Upper lobe of left lung (tissue), 6 donors: ENCODE results near the gene TTLL12. TPM values are rescaled to one million over a fixed set of nuclear protein-coding genes. Genes with fewer than 3 reads are reported as not detected.

ENCODE experiments used
- ATAC-seq, 2 donors: fragments of 200-7000 bp; cut with Tn5 transposase; one replicate each; pipeline ENCODE4 v1.9.1; 2022; ENCODE audit warnings: mild to moderate bottlenecking in 2 of 2, moderate library complexity in 2 of 2; ENCODE audit not compliant: low FRiP score in 2 of 2
- DNase-seq, 2 donors: peaks; one replicate each; pipeline ENCODE4 v3.0.0-alpha.2; 2019 to 2020
- H3K27ac ChIP-seq, 4 donors: fragments of 200-600 bp; sonication (generic); one replicate each; pipeline ENCODE4 v1.5.1; 2016 to 2019
- H3K27me3 ChIP-seq, 4 donors: fragments of 200-600 bp; sonication (generic); one replicate each; pipeline ENCODE4 v1.5.1; 2017 to 2019
- H3K36me3 ChIP-seq, 4 donors: fragments of 200-600 bp; sonication (generic); one replicate each; pipeline ENCODE4 v1.5.1; 2016 to 2019
- H3K4me1 ChIP-seq, 4 donors: fragments of 200-600 bp; sonication (generic); one replicate each; pipeline ENCODE4 v1.5.1; 2018 to 2019
- H3K4me3 ChIP-seq, 4 donors: fragments of 200-600 bp; sonication (generic); one replicate each; pipeline ENCODE4 v1.5.1; 2017 to 2019; ENCODE audit warnings: mild to moderate bottlenecking in 2 of 4, moderate library complexity in 1 of 4
- H3K9me3 ChIP-seq, 4 donors: fragments of 200-600 bp; sonication (generic); one replicate each; pipeline ENCODE4 v1.5.1; 2018 to 2019
- CTCF ChIP-seq, 6 experiments: fragments of 450-650 bp in 4 of 6; fragments of 200-600 bp in 2 of 6; sonication (generic) in 2 of 6; IDR thresholded peaks; one replicate each; pipeline ENCODE4 v1.5.1; 2016 to 2019; ENCODE audit warnings: antibody characterized with exemption in 6 of 6
- EP300 ChIP-seq, 4 donors: sonication (generic); formaldehyde crosslinking; IDR thresholded peaks; one replicate each; pipeline ENCODE4 v1.5.1; 2017; ENCODE audit warnings: antibody characterized with exemption in 4 of 4, control low read depth in 2 of 4
- POLR2A ChIP-seq, 4 donors: fragments of 450-650 bp; IDR thresholded peaks; one replicate each; pipeline ENCODE4 v1.5.1; 2016 to 2017; ENCODE audit warnings: antibody characterized with exemption in 4 of 4, mild to moderate bottlenecking in 2 of 4
- POLR2AphosphoS5 ChIP-seq, 2 donors: sonication (generic); formaldehyde crosslinking; IDR thresholded peaks; one replicate each; pipeline ENCODE4 v1.5.1; 2017; ENCODE audit warnings: antibody characterized with exemption in 2 of 2
- WGBS, 2 donors: methylation state at CpG; one replicate each; pipeline ENCODE4 v1.1.5; 2017 to 2018; 5-methylcytosine and 5-hydroxymethylcytosine counted together
- total RNA-seq, 6 donors: library from RNA; depleted of rRNA in 4 of 6; stranded (reverse); fragments of >200 nt in 4 of 6; gene quantifications; one replicate each; pipeline versions ENCODE4 v1.1.0 to v1.2.1, GENCODE V29; 2016 to 2021
- donor health status: DM: no; HTN: no; CAD: no; lungs with moderate emphysema.
- donor health status: DM: no; HTN: yes; CAD: no; lungs with severe emphysema.

The TTLL12 gene
- total RNA-seq, 6 donors from 2014 or later, result 19.6 to 49.2 (median 25.0) TPM

- 90 to 91% methylated on average over 29 to 34 of the region's 34 CpGs for WGBS, 2 donors
- no peak overlapping the region for H3K27ac ChIP-seq
- H3K27me3 ChIP-seq, result no peaks in the 10 kb centered on the region
- H3K9me3 ChIP-seq, result no peaks in the 10 kb centered on the region
- TF ChIP-seq CTCF (IDR thresholded peaks at IDR 0.05) (no peak), EP300 (IDR thresholded peaks at IDR 0.05) (no peak), POLR2A (IDR thresholded peaks at IDR 0.05) (no peak), POLR2AphosphoS5 (IDR thresholded peaks at IDR 0.05) (no peak)
- ATAC-seq, result no peak
- H3K4me3 ChIP-seq, result no peak overlapping the region
- DNase-seq, result peak in 1 of 2 donors; percentile 70
- H3K4me1 ChIP-seq, result peaks cover 0 to 4% (median 0%) of the 10 kb centered on the region in 4 donors
- peaks cover 0 to 11% (median 0%) of the 10 kb centered on the region in 4 donors for H3K36me3 ChIP-seq
These were observed 23.9 kb upstream of the TTLL12 start for GRCh38 chr22:43210631-43211515.

GRCh38 chr22:43209971-43210370 is 23.0 kb upstream of the TTLL12 start:
- ATAC-seq (no peak), DNase-seq (peak in 1 of 2 donors; percentile 70)
- Histone ChIP-seq H3K36me3 (peaks cover 0 to 11% (median 0%) of the 10 kb centered on the region in 4 donors), H3K9me3 (no peaks in the 10 kb centered on the region), H3K4me3 (no peak overlapping the region), H3K27ac (no peak overlapping the region), H3K27me3 (no peaks in the 10 kb centered on the region), H3K4me1 (peaks cover 0 to 4% (median 0%) of the 10 kb centered on the region in 4 donors)
- TF ChIP-seq CTCF (IDR thresholded peaks at IDR 0.05) (no peak), POLR2A (IDR thresholded peaks at IDR 0.05) (no peak), POLR2AphosphoS5 (IDR thresholded peaks at IDR 0.05) (no peak), EP300 (IDR thresholded peaks at IDR 0.05) (no peak)
- WGBS, 2 donors, result 90 to 95% methylated on average over 7 to 20 of the region's 22 CpGs

GRCh38 chr22:43209523-43209890 is 22.6 kb upstream of the TTLL12 start:
- Histone ChIP-seq H3K36me3 (peaks cover 0 to 11% (median 0%) of the 10 kb centered on the region in 4 donors), H3K27ac (no peak overlapping the region), H3K4me3 (no peak overlapping the region), H3K9me3 (no peaks in the 10 kb centered on the region), H3K27me3 (no peaks in the 10 kb centered on the region), H3K4me1 (peaks cover 0 to 4% (median 0%) of the 10 kb centered on the region in 4 donors)
- TF ChIP-seq POLR2A (IDR thresholded peaks at IDR 0.05), result no peak
- TF ChIP-seq POLR2AphosphoS5 (IDR thresholded peaks at IDR 0.05), result no peak
- TF ChIP-seq CTCF (IDR thresholded peaks at IDR 0.05), result no peak
- no peak for TF ChIP-seq EP300 (IDR thresholded peaks at IDR 0.05)
- 80 to 91% methylated on average over 5 to 15 of the region's 15 CpGs for WGBS, 2 donors
- peak in 1 of 2 donors; percentile 69 for DNase-seq
- ATAC-seq, result no peak

GRCh38 chr22:43208703-43209522 is 22.0 kb upstream of the TTLL12 start:
- no peaks in the 10 kb centered on the region for H3K27me3 ChIP-seq
- DNase-seq (no peak), ATAC-seq (no peak)
- H3K36me3 ChIP-seq, result peaks cover 0 to 12% (median 0%) of the 10 kb centered on the region in 4 donors
- H3K4me1 ChIP-seq, result peaks cover 0 to 4% (median 0%) of the 10 kb centered on the region in 4 donors
- no peak overlapping the region for H3K27ac ChIP-seq
- H3K9me3 ChIP-seq, result no peaks in the 10 kb centered on the region
- 83 to 89% methylated on average over 4 to 25 of the region's 26 CpGs for WGBS, 2 donors
- no peak for TF ChIP-seq POLR2AphosphoS5 (IDR thresholded peaks at IDR 0.05)
- TF ChIP-seq CTCF (IDR thresholded peaks at IDR 0.05), result no peak
- TF ChIP-seq EP300 (IDR thresholded peaks at IDR 0.05), result no peak
- TF ChIP-seq POLR2A (IDR thresholded peaks at IDR 0.05), result no peak
- no peak overlapping the region for H3K4me3 ChIP-seq
